HTERT RPE-1 (cell line): ENCODE data around the gene MPV17L.
"Not testable (repeated sequence)": the region's sequence is repeated elsewhere in the genome, so short reads cannot be mapped to it uniquely, and the experiment has no call there.

Experiments used
- in situ Hi-C: fragments of 300-500 bp; cut with MboI; formaldehyde crosslinking; loops from 4 replicates; pipeline ENCODE4 v1.14.3; 2020; ENCODE audit warnings: low sequenced_read_pairs

Gene MPV17L

DNA sequence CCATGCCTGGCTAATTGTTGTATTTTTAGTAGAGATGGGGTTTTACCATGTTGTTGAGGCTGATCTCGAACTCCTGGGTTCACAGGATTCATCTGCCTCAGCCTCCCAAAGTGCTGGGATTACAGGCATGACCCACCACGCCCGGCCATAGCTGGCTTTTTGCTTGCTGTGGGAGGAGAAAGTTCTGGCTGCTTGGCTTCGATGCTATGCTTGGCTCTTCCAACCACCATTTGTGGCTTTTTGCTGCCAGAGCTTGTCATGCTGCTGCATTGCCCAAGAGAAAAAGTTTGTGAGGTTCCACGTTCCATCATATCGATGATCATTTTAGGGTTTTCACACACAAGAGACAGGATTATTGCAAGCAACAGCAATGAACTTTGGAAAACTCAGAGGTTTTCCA, 55.1 kb downstream of the MPV17L start:
- in situ Hi-C loops: no loop called here

DNA sequence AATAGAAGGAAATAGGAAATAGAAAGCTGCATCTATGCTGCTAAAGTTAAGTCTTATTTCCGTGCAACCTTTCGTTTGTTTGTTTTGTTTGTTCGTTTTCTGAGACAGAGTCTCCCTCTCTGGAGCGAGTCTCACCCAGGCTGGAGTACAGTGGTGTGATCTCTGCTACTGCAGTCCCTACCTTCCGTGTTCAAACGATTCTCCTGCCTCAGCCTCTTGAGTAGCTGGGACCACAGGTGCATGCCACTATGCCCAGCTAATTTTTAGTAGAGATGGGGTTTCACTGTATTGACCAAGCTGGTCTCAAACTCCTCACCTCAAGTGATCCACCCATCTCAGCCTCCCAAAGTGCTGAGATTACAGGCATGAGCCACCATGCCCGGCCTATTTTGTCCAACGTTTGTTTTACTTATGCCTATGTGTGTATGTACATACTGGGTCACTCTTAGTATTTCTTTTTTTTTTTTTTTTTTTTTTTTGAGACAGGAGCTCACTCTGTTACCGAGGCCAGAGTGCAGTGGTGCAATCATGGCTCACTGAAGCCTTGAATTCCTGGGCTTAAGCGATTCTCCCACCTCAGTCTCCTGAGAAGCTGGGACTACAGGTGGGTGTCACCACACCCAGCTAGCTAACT, 55.7 kb downstream of the MPV17L start:
- in situ Hi-C loops: no loop called here

DNA sequence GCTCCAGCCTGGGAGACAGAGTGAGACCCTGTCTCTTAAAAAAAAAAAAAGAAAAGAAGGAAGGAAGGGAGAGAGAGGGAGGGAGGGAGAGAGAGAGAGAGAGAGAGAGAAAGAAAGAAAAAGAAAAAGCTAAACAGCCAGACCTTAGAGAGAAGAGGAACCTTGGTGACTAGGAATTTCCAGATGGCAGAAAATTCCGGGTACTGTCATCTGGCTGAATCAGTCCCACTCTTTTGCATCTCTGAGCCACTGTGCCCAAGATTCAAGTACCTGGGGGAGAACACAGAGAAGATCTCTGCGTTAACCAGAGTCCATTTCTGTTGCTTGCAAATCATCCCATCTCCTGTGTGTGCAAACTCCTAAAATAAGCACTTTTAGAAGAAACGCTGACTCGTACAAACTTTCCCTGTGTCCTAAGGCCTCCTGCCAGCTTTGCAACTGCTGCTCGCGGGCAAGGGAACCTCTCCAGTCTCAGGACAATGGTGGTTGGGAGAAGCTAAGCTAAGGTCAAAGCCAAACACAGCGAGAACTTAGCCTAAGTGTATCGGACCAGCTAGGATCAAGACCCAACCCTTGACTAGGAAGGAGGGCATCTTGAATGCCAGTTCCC, 56.8 kb downstream of the MPV17L start:
- in situ Hi-C loops: no loop called here

DNA sequence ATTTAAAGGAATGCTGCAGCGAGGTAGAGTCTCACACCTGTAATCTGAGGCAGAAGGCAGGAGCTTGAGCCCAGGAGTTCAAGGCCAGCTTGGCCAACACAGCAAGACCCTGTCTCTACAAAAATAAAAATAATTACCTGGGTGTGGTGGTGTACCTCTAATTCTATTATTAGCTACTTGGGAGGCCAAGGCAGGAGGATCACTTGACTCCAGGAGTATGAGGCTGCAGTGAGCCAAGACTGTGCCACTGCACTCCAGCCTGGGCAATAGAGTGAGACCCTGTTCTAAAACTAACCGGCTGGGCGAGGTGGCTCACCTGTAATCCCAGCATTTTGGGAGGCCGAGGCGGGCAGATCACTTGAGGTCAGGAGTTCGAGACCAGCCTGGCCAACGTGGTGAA, 57.7 kb downstream of the MPV17L start:
- in situ Hi-C loops: not testable (repeated sequence)

DNA sequence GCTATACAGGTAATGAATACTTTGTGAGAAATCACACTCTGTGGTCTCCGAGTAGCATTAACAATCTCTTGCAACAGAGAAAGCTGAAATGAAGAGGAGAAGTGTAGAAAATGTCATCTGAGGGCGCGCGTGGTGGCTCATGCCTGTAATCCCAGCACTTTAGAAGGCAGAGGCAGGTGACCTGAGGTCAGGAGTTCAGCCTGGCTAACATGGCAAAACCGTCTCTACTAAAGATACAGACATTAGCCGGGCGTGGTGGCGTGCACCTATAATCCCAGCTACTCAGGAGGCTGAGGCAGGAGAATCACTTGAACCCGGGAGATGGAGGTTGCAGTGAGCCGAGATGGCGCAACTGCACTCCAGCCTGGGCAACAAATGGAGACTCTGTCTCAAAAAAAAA, 59.4 kb downstream of the MPV17L start:
- in situ Hi-C loops: not testable (repeated sequence)

DNA sequence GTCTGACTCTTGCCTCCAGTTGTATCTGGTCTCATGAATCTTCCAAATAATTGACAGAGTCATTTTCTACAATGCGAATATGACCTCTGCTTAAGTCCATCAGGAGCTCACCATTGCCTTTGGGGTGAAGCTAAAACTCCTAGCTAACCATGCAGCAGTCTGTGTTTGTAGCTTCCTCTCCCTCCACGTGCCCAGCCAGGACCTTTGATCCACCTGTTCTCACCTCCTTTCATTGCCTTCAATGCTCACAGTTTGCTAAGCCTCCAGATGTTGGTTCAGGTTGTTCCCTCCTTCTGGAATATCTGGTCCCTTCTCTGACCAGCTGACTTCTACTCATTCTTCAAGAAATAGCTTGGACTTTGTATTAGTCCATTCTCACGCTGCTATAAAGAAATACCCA, 61.8 kb downstream of the MPV17L start:
- in situ Hi-C loops: no loop called here

DNA sequence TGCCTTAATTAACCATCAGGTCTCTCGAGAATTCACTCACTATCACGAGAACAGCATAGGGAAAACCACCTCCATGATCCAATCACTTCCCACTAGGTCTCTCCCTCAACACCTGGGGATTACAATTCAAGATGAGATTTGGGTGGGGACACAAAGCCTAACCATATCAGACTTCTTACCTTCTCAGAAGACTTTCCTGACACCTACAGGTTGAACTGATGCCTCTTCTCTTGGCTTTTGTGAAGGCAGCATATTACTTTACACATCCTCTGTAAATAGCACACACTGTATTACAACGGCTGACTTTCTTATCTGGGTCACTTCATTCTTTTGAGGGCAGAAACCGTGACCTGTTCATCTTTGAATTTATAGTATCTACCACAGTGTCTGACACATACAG, 62.4 kb downstream of the MPV17L start:
- in situ Hi-C loops: no loop called here

DNA sequence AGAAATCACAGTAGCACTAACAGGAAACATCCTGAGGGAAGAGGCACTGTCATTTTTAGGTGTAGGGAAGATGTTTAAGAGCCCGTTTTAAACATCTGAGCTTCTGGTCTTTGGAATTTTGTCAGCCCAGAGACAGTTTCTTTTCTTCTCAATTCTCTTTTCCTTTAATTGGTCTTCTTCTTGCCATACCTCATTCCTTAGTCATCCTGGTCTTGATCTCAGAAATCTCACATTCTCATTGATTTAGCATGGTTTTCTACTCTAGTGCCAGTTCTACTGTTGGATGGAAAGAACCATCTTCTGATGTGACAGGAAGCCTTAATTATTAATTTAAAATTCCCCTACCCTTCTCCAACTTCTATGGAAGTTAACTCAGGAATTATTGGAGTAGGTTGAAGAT, 64.2 kb downstream of the MPV17L start:
- in situ Hi-C loops: no loop called here

DNA sequence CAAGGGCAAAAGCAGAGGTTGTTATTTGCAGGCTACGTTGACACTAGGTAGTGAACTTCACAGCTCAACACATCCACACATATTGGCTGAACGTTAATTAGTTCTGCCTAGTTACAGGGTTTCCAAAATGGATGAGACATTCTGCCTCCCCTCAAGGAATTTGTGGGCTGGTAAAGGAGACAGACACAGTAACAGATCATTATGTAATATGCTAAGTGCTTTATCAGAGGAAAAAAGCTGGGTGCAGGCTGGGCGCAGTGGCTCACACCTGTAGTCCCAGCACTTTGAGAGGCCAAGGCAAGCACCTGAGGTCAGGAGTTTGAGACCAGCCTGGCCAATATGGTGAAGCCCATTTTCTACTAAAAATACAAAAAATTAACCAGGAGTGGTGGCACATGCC, 65.0 kb downstream of the MPV17L start:
- in situ Hi-C loops: no loop called here

DNA sequence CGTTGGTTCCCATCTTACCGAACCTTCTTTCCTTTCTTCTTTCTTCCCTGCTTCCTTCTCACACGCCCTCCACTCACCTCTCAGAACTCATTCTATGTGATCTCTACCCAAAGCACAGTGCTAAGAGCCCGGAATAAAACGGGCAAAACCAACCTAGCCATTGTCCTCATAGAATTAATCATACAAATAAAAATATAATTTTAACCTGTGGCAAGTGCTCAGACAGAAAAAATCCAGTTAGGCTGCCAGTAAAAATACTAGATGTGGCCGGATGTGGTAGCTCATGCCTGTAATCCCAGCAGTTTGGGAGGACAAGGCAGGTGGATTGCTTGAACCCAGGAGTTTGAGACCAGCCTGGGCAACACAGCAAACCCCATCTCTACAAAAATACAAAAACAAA, 65.8 kb downstream of the MPV17L start:
- in situ Hi-C loops: no loop called here
